ENCODE data around the gene PPT2.

Gene PPT2

DNA sequence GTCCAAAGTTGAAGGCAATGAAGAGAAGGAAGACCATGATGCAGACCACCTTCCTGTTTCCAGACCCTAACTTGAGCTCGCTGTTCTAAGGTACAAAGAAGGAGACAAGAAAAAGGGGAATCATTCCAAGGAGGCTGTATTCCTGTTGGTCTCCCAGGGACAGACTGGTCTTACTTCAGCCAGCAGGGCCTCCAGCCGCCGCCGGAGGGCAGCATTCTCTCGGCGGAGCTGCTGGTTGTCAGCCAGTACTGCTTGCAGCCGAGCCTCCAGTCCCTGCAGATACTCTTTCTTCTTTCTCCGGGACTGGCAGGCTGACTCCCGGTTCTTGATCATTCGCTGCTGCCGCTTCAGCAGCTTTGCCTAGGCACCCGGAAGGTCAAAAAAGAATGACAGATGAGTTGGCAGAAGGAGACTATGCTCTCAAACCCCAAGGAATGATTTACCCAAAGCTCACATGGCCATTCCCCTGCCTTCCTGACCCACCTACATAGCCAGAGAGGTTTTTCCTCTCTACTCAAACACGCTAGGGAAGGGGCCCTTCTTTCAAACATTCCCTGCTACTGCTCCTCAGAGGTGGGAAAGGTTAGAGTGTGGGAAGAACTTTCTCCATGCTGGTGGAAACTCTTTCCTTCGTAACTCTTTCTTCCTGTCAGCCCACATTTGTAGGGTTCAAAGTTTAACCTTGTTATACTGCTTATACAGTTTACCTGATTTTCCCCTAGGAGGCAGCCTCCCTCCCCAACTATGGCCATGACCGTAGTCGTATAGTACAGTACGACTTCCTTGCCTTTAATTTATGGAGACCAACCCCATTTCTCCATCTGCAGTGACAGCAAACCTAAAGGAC, 34.9 kb upstream of the PPT2 start:
- H3K4me3 ChIP-seq (replicated peaks; ENCODE audit: low read depth, low read length): no peak overlapping the region
- no peaks in the 10 kb centered on the region for H3K27me3 ChIP-seq (replicated peaks; ENCODE audit: control insufficient read depth, insufficient read depth, low read length)
- TF ChIP-seq, protein P1, sequence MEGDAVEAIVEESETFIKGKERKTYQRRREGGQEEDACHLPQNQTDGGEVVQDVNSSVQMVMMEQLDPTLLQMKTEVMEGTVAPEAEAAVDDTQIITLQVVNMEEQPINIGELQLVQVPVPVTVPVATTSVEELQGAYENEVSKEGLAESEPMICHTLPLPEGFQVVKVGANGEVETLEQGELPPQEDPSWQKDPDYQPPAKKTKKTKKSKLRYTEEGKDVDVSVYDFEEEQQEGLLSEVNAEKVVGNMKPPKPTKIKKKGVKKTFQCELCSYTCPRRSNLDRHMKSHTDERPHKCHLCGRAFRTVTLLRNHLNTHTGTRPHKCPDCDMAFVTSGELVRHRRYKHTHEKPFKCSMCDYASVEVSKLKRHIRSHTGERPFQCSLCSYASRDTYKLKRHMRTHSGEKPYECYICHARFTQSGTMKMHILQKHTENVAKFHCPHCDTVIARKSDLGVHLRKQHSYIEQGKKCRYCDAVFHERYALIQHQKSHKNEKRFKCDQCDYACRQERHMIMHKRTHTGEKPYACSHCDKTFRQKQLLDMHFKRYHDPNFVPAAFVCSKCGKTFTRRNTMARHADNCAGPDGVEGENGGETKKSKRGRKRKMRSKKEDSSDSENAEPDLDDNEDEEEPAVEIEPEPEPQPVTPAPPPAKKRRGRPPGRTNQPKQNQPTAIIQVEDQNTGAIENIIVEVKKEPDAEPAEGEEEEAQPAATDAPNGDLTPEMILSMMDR (IDR thresholded peaks at IDR 0.05; ENCODE audit: insufficient read depth, low read length, poor library complexity, severe bottlenecking): peak; percentile 94
- peaks cover 37% of the 10 kb centered on the region for H3K36me3 ChIP-seq (ENCODE audit: control insufficient read depth, insufficient read depth, low read length)
- DNase-seq (ENCODE audit: extremely low read depth, insufficient read length): peak; percentile 74

DNA sequence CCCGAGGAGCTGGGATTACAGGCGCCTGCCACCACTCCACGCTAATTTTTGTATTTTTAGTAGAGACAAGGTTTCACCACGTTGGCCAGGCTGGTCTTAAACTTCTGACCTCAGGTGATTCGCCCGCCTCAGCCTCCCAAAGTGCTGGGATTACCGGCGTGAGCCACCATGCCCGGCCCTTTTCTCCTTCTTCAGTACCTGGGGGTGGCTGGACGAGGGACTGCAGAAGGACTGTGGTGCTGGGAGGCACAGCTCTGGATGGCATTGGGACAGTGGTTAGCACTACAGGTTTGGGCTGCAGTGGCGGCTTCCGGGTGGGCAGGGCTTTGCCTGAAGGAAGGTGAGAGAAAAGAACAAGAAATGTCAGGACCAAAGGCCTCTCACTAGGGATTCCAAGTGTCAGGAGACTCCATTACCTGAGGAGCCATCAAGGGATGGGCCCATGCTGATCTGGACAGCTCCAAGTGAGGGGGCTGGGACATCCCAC, 33.3 kb upstream of the PPT2 start:
- TF ChIP-seq, protein P1 (IDR thresholded peaks at IDR 0.05; ENCODE audit: insufficient read depth, low read length, poor library complexity, severe bottlenecking): no peak
- H3K36me3 ChIP-seq (ENCODE audit: control insufficient read depth, insufficient read depth, low read length): peaks cover 34% of the 10 kb centered on the region
- no peak overlapping the region for H3K4me3 ChIP-seq (replicated peaks; ENCODE audit: low read depth, low read length)
- no peaks in the 10 kb centered on the region for H3K27me3 ChIP-seq (replicated peaks; ENCODE audit: control insufficient read depth, insufficient read depth, low read length)
- DNase-seq (ENCODE audit: extremely low read depth, insufficient read length): no peak

DNA sequence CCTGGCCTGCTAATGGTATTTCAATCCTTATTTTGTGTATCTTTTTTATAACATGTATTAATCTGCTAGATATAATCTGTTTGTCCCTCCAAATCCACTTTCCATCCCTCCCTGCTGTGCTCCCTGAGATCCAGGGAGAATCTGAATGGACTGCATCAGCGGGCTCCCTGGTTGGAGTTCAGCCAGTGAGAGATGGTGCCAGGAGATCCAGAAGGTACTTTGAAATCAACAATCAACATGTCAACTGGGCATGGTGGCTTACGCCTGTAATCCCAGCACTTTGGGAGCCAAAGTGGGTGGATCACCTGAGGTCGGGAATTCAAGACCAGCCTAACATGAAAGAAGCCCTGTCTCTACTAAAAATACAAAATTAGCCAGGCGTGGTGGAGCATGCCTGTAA, 30.3 kb upstream of the PPT2 start:
- TF ChIP-seq, protein P1 (IDR thresholded peaks at IDR 0.05; ENCODE audit: insufficient read depth, low read length, poor library complexity, severe bottlenecking): no peak
- H3K27me3 ChIP-seq (replicated peaks; ENCODE audit: control insufficient read depth, insufficient read depth, low read length): no peaks in the 10 kb centered on the region
- peaks cover 15% of the 10 kb centered on the region for H3K36me3 ChIP-seq (ENCODE audit: control insufficient read depth, insufficient read depth, low read length)
- no peak overlapping the region for H3K4me3 ChIP-seq (replicated peaks; ENCODE audit: low read depth, low read length)
- DNase-seq (ENCODE audit: extremely low read depth, insufficient read length): no peak

DNA sequence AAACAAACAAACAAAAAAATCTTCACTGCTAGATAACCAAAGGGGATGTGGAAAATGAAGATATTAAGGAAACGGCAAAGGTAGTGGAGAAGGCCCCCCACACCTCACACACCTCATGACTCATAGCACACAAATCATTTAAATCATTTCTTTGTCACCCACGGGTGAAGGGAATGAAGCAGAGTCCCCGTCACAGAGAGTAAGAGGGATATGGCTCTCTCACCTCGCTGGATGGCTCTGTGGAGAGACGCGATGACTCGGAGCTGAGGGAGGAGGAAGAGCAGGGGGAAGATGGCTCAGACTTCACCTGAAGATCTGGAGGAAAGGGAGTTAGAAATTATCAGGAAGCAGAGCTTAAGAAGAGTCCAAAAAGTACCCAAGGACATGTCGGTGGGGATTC, 27.1 kb upstream of the PPT2 start:
- no peak for DNase-seq (ENCODE audit: extremely low read depth, insufficient read length)
- peak overlapping the region; percentile 99 for H3K4me3 ChIP-seq (replicated peaks; ENCODE audit: low read depth, low read length)
- TF ChIP-seq, protein P1 (IDR thresholded peaks at IDR 0.05; ENCODE audit: insufficient read depth, low read length, poor library complexity, severe bottlenecking): no peak
- no peaks in the 10 kb centered on the region for H3K27me3 ChIP-seq (replicated peaks; ENCODE audit: control insufficient read depth, insufficient read depth, low read length)
- peaks cover 5% of the 10 kb centered on the region for H3K36me3 ChIP-seq (ENCODE audit: control insufficient read depth, insufficient read depth, low read length)

DNA sequence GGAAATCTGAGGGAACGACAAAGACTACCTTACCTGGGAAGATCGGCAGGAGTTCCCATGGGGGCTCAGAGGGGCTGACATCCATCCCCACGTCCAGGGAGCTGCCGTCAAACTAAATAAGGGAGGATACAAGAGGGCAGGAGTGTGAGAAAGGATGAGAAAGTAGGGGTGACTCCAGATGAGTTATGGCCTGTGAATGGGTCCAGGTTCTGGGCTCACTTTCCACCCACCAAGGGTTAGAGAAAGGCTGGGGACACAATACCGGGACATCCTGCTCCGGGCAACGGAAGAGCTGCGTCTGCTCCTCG, 26.6 kb upstream of the PPT2 start:
- H3K4me3 ChIP-seq (replicated peaks; ENCODE audit: low read depth, low read length): peak overlapping the region; percentile 99
- H3K36me3 ChIP-seq (ENCODE audit: control insufficient read depth, insufficient read depth, low read length): peaks cover 2% of the 10 kb centered on the region
- H3K27me3 ChIP-seq (replicated peaks; ENCODE audit: control insufficient read depth, insufficient read depth, low read length): no peaks in the 10 kb centered on the region
- TF ChIP-seq, protein P1 (IDR thresholded peaks at IDR 0.05; ENCODE audit: insufficient read depth, low read length, poor library complexity, severe bottlenecking): no peak
- no peak for DNase-seq (ENCODE audit: extremely low read depth, insufficient read length)
